Fibroblast of skin of right quadriceps (primary cell): Measurements from ENCODE around the gene NRP1.
A peak's percentile ranks its signal among the peaks of the same experiment; 100 is the strongest.
"Not testable (repeated sequence)": the region's sequence is repeated elsewhere in the genome, so short reads cannot be mapped to it uniquely, and the experiment has no call there.

Source experiments
- DNase-seq: peaks from one replicate; pipeline ENCODE4 v3.0.0-alpha.2; 2013

NRP1 gene

GRCh38 chr10:33234831-33235237 lies 99.6 kb downstream of the NRP1 start:
- DNase-seq, result peak; percentile 68

DNA sequence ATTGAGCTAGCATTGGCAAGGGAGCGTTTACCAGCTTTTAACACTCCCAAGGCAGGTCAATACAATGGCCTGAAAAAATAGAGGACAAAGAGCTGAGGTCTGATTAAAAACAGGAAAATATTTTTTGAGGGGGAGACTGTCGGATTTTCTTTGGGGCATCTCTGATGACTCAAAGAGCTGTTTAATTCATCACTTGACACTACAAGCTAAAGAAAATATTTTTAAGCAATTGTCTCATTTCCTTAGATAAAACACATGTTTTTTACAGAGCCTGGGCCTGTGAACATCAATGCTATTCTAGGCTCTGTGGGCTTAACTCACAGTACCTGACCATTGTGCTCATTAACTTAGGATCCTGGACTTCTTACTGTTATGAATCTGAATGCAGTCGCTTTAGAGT lies 100.8 kb downstream of the NRP1 start:
- peak; percentile 66 for DNase-seq

DNA sequence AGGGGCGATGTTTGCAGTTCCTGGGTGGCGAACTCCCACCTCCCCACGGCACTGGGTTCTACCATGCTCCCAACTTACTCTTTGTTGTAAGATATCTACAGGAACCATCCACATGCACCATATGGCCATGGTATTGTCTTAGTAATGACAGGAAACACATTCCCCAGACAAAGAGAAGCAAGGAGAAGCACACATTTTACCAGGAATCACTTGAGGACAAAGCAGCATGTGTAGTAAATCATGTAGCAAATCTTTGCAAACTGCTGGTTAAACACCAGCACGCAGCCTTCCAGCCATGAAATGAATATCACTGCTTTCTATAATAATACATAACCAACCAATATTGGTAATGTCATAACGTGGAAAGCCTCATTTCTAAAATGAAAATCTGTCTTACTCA lies 101.2 kb downstream of the NRP1 start:
- peak; percentile 52 for DNase-seq

- DNase-seq, result no peak
Measured at GRCh38 chr10:33231621-33232350, 102.7 kb downstream of the NRP1 start.

GRCh38 chr10:33229949-33230267 lies 104.6 kb downstream of the NRP1 start:
- no peak for DNase-seq

DNA sequence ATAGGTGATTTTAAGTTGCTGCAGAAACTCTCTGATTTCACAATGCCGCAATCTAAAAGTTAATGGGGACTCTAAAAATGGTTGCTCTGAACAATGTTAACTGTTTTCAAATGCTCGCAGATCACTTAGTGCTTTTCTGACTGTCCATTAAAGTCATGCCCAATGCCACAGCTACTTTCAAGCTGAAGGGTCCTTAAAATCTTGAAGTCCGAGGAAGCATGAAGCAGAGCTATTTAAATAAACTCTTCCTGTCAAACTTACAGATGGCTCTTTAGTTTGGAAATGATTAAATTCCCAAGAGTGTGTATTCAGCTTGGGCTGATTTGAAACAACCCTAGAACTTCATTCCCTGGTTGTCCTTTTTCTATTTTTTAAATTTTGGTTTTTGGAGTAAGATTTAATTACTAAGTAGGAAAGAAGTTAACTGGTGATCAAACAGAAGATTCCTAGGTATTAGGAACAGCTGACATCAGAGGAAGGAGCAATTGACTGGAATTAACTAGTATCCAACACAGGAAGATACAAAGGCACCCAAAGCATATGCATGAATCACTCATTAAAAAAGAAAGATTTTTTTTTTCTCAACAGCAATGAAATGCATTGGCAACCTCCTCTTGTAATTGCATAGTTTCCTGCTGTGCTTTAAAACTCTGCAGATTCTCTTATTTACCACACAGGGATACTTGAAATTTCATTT lies 105.1 kb downstream of the NRP1 start:
- peak; percentile 85 for DNase-seq

DNA sequence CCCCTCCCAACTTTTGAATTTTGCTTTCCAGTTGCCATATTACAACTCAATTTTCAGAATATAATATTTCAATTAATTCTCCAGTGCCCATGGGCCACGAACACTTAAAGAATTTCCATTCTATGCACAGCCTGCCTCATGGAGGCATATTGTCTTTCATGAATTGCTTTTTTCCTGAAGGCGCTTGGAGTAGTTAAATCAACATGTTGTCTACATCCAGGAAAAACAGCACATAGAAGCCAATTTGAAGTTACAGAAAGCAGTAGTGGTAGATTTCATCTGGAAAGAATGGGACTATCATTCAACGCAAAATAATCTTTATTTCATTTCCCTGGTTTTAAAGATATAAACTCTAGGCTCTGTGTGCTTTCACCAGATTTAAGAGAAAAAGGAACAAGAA lies 106.0 kb downstream of the NRP1 start:
- no peak for DNase-seq

DNA sequence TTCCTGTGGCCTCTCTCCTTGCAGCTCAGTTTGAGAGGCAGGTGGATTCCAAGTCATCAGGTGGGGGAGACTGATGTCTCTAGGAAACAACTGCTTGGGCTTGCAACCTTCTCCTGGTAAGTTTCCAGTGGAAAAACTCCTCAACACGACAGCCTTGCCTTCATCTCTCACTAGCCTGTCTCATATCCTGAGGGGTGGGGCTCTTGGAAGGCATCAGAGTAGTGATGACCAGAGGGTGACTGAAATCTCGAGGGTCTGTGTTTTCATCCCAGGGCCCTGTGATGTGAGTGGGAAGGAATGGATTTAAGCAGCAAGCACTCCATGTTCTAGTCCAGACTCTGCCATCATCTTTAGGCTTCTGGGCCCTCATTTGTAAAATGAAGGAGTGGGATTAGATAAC lies 107.0 kb downstream of the NRP1 start:
- DNase-seq, result no peak

GRCh38 chr10:33224251-33224965 lies 110.1 kb downstream of the NRP1 start:
- no peak for DNase-seq

- peak; percentile 53 for DNase-seq
Measured at GRCh38 chr10:33223326-33224000, 111.0 kb downstream of the NRP1 start.

DNA sequence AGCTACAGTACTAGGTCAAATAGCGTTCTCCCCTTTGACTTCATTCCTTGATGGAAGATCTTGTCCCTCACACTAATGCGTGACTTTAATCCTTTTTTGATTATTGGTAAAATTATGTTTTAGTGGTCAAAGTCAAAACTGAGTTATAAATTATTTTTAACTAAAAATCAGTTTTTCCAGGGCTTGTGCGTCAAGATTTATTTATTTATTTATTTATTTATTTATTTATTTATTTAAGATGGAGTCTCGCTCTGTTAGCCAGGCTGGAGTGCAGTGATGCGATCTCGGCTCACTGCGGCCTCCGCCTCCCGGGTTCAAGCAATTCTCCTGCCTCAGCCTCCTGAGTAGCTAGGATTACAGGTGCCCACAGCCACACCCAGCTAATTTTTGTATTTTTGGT lies 112.2 kb downstream of the NRP1 start:
- DNase-seq, result not testable (repeated sequence)

DNA sequence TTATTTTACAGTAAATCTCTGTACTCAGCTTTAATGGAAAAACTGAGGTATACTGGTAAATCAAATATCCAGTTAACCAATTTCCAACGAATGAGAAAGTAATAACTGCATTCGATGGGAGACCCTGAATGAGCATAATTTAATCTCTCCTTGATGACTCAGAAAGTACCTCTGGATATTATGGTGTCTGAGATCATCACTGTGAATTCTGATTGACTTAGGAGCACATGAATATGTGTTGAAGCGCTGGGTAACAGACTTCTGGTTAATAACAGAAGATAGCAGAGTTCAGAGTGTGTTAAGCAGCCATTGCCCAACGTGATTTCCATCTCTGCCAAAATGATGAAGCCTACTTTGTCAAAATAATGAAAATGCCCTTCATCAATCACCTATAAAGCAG lies 116.6 kb downstream of the NRP1 start:
- peak; percentile 42 for DNase-seq

DNA sequence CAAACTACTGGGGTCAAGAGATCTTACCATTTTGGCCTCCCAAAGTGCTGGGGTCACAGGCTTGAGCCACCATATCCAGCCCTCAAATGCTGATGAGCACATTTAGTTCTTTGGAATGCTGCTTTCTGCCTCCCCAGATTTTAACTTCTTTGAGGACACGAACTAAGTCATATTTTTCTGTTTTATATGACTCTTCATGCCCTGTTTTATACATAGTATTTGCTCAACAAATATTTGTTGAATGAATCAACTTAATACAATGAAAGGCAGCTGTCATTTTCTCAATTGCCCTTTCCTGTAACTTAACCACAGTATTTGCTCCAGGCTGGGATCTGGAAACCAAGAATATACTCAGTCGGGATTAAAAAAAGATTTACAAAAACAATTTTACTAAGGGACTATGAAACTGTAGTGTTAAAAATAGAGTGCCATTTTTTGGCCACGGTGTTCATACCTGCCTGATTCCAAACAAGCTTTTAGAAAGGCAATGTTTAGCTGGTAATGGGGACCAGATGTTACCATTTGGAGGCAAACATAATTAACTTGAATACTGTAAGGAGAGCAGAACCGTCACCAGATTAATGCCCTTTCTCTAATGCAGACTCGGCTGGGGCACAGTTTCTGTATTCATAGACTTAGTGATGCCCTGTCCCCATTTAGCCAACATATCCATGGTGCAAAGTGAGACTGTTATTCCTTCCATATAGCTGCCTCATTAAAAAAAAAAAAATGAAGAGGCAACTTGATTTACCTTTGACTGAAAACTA lies 117.6 kb downstream of the NRP1 start:
- peak; percentile 79 for DNase-seq

- DNase-seq, result peak; percentile 53
Measured at GRCh38 chr10:33215635-33216034, 118.8 kb downstream of the NRP1 start.

GRCh38 chr10:33215154-33215553 lies 119.3 kb downstream of the NRP1 start:
- peak; percentile 87 for DNase-seq

- DNase-seq, result no peak
Measured at GRCh38 chr10:33214174-33214573, 120.3 kb downstream of the NRP1 start.

DNA sequence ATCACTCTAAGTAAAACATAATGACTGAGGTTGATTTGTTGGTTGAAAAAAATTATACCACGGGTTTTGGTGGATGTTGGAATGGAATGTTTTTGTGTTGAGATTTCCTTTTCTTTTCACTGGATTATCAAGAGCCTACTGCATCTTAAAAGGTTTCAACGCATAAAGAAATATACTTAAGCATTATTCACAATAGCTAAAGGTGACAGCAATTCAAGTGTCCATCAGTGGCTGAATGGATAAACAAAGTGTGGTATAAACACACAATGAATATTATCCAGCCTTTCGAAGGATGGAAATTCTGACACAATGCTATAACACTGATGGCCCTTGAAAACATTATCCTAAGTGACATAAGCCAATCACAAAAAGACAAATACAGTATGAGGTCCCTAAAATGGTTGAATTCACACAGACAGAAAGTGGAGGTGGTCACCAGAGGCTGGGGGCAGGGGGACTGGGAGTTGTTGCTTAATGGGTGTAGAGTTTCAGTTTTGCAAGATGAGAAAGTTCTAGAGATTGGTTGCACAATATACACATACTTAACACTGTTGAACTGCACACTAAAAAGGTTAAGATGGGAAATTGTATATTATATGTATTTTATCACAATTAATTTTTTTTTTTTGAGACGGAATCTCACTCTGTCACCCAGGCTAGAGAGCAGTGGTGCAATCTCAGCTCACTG lies 122.3 kb downstream of the NRP1 start:
- peak; percentile 60 for DNase-seq

DNA sequence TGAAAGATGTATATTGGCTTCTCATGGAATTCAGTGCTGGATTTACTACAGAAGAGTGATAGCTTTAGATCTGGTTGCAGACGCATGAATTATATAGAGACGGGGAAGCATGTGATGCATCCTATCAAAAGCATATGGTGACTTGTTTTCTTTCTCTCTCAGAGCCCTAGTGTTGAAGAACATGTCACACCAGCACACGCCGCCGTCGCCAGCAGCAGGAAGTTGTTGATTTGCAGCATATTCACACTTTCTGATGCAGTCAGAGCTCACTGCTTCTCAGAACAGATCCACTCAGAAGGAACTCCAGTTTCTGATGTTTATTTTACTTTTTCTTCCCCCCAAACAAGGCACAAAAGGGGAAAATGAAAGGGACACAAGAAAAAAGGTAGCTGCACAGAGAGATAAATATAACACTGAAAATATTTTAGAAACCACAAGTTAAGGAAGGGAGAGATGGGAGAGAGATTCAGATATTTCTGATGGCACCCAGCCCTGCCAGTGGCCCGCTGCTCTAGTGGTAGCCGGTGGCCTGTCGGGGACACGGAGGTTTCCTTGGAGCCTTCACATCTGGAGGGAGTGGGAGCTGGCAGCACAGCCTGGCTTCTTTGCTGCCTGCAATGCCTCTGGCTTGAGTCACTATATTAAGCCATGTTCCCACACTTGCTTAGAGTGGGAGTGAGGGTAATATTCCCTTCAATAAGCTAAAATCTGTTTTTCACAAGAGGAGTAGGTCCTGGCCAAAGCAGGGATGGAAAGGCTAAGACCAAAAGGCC lies 123.2 kb downstream of the NRP1 start:
- peak; percentile 82 for DNase-seq

GRCh38 chr10:33209802-33210201 lies 124.7 kb downstream of the NRP1 start:
- no peak for DNase-seq

DNA sequence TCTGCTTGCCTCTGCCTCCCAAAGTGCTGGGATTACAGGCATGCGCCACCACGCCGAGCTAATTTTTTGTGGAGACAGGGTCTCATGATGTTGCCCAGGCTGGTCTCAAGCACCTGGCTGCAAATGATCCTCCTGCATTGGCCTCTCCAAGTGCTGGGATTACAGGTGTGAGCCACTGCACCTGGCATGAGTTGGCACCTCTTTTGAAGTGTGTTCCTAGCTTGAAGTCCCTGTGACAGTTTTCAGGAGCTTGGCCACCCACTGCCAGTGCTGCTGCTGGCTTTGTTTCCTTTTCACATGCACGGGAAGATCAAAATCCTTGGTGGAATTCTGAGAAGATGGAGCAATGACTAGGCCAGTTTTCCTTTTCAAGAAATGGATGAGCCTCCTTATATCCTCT lies 126.3 kb downstream of the NRP1 start:
- no peak for DNase-seq

DNA sequence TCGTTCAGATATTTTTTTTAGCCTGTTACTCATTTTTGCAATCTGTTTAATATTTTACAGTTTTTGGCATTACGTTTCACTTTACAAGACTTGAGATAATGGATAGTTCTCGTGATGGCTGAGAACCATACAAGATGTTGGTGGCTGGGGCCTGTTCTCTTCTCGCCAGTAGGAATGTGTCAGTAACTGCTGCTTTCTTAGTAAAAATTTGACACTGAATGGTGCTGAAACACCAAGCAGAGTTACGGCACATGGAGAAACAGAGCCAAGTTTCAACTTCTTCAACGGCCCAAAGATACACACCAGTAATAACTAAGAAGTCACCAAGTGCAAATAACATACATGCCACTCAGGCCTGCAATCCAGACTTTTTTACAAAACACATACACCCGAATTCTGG lies 130.4 kb downstream of the NRP1 start:
- DNase-seq, result no peak
